HG03108 (cell line): ENCODE results near the gene CD200.
"Not testable (repeated sequence)": the region's sequence is repeated elsewhere in the genome, so short reads cannot be mapped to it uniquely, and the experiment has no call there.

ENCODE experiments used
- ATAC-seq: cut with Tn5 transposase; IDR thresholded peaks from one replicate; pipeline ENCODE4 v1.9.1; 2021; ENCODE audit warnings: moderate library complexity; ENCODE audit not compliant: unreplicated experiment

Gene CD200

DNA sequence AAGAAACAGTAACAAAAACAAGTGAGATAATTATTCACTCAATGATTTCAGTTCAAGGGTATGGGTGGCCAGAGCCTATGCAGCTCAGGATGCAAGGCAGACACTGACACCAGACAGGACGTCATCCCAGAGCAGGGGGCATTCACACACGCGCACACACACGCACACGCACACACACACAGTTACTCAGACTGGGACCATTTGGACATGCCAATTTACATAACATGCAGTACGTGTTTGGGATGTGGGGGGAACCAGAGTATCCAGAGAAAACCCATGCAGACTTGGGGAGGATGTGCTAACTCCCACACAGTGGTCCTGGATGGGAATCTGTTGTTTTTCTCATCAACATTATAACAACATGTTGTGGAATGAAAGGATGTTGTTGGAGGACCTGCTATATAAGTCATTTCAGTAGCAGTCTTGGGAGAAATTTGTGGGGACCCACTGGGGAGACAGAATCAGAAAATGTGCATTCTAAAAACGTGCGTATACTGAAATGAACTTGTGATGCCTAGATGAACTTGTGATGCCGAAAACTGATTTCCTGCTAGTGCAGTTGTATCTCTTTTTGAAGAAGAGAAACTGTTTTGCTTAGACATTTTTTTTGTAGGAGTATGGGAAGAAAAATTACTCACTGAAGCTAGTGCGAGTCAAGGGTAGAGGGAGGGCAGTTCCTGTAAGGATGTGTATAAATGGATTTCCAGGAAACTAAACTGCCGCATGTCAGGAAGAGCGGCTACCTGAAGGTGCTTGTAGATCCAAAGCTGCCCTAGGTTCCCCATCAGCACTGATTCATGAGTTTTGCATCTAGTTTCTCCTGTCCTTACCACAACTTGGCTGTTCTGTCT lies 25.2 kb downstream of the CD200 start:
- ATAC-seq = no peak

DNA sequence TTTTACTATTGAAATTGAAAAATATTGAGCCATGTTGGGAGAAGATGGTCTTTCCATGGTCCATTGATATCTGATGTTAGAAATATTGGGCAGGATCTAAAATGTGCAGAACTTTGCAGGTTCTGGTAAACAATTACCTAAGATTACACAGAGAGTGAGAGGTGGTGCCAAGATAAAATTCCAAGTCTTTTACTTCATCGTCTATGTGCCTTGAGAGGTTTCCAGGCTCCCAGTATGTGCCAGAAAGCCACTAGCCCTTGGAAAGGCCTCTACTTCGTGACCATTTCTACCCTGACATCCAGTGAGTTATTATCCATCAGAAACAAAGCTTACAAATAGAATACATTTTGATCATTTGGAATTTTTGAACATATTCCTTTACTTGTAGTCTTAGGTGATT lies 27.6 kb downstream of the CD200 start:
- ATAC-seq = no peak

DNA sequence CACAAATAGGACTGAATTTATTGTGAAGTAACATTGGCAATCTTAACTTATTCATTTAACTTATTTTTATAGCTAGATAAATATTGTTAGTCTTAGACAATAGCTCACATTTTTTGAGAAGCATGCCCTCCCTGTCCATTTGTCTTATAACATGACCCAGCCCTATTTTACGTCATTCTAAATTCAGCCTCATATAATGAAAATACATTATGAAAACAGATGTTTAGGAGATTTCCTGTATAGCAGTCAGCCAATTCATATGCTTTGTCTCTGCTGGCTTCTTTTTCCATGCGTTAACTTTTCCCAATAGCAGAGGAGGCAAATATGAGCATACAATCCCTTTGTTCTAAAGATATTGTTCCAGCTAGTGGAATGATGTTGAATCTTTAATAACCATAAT lies 29.3 kb downstream of the CD200 start:
- ATAC-seq = no peak

DNA sequence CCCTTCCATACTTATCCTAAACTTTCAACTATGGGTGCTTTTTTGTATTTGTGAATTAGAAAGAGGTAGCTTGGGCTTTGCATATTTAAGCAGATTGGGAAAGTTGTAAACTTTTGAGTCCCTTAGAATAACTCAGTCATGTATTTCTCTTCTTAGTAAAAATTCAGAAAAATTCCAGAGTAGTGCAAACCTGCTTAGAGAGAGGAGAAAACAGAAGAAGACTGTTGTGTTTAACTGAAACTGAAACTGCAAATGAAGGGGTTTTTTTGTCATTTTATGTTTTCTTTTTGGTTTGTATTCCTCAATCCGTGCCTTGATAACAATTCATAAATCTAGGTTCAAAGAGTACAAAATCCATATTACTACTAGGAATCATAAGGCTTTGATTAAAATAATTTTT lies 31.3 kb downstream of the CD200 start:
- ATAC-seq = peak; percentile 55

DNA sequence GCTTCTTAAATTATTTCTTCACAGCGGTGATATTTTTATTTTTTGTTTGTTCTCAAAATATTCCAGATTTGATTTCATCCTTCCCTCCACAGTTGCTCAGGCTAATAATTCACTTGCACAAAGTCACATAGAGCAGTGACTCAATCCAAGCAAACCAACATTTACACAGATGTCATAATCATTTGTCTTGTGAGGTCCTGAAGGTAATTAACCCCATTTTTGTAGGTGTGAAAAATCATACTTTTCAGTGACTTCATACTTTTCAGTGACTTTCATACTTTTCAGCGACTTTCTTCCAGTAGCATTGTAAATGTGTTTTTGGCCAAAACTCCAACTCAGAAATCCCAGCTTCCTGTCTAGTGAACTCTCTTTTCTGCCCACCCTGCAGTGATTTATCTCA lies 32.1 kb downstream of the CD200 start:
- peak; percentile 40 for ATAC-seq

DNA sequence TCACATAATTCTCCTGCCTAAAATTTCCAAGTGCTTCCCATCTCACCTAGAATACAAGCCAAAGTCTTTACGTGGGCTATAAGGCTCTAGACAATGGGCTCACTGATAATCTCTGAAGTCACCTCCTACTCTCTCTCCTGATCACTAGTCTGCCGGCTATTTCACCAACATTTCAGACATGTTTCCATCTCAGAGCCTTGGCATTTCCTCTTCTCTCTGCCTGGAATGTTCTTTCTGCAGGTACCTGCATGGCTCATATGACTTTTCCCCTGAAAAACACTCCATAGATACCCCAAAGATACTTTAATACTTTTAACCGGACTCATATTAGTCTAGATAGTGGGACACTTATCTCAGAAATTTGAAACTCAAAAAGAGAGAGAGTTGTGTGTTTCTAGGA lies 32.7 kb downstream of the CD200 start:
- no peak for ATAC-seq

DNA sequence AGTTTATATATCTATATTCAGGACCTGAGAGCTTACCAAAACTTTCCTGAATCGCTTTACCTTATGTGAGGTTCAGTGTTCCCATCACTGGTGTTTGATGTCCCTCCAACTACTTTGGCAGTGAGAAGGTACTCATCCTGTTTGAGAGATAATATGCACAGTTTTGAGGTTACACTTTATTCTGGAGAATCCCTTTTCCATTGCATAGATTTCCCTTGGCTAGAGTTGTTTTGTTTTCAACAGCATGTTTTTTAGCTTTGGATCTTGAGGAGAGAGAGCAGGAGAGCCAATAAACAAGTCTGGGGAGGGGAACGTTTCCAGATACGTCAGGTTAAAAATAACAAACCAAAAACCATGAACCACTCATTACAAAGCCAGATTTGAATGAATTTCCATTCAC lies 33.6 kb downstream of the CD200 start:
- ATAC-seq = no peak

DNA sequence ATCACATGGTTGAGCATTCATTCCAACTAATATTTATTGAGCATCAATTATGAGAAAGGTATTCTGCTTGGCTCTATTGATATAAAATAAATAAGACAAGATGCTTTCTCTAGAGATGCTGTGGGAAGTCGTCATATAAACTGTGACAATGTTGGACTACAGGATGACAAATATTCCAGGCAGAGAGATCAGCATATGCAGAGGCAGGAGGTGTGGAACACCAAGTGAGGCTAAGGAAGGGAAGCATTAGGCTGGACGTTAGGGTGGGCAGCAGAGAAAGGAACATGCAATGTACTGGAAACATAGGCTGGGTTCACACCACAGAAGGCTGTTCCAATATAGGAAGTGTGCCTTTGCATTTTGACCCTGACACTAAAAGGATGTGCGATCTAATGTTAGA lies 38.6 kb downstream of the CD200 start:
- ATAC-seq = no peak

DNA sequence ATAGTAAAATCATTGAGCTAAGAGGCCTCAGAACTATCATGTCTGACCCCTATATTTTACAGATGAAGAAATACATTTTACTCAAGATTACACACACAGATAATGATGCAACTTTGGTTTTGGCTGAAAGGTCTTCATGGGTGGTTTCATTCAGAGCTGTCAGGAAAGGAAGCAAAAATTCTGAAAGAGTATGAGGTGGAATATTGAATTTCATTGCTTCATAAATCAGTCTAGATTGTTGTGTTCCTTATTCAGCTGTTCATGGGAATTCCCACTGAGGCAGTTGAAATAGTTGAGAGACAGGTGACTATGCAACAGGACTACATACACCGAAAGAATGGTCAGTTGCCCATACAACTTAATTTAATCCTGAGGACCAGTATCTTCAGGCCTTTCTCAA lies 39.4 kb downstream of the CD200 start:
- no peak for ATAC-seq

DNA sequence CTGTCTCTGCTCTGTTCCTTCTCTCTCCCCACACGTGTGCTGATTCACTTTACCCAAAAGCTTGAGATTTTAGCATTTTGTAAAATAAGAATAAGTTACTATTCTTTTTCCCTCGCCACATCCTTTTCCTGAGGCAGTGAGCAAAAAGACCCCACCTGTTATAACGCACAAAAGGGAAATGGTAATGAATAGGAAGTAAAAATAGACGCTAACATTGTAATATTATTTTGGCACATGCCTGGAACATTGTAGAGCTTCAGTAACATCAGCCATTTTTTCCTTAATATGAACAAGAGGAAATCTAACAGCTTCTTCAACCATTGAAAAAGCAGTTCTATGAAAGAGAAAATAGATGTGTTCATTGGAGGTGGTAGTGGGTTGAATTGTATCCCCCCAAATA lies 40.5 kb downstream of the CD200 start:
- ATAC-seq = no peak

DNA sequence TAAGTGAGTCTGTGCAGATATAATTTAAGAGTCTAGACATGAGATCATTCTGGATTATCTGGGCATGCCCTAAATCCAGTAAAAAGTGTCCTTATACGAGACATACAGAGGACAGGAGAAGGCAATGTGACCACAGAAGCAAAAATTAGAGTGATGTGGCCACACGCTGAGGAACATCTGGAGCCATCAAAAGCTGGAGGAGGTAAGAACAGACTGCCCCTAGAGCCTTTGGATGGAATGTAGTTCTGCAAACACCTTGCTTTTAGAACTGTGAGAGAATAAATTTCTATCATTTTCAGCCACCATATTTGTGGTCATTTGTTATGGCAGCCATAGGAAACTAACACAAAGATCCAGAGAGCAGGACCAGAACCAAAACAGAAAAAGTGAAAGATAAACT lies 41.0 kb downstream of the CD200 start:
- no peak for ATAC-seq

DNA sequence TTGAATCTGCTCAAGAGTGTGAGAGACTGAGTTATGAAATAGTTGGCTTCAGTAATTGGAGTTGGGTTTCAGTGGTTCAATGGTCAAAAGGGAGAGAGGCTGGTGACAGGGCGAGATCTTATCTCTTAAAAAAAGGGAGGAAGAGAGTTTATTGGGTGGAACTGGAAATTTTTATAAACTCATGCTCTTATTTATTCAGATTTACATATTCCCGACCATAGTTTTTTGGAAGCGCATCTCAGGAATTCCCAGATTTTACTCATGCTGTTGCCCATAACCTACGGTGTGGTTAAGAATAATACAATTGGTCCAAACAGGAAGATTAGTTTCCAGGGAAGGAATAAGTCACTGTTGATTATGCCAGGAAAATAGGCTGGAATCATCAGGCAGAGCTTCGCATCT lies 41.4 kb downstream of the CD200 start:
- ATAC-seq = no peak

DNA sequence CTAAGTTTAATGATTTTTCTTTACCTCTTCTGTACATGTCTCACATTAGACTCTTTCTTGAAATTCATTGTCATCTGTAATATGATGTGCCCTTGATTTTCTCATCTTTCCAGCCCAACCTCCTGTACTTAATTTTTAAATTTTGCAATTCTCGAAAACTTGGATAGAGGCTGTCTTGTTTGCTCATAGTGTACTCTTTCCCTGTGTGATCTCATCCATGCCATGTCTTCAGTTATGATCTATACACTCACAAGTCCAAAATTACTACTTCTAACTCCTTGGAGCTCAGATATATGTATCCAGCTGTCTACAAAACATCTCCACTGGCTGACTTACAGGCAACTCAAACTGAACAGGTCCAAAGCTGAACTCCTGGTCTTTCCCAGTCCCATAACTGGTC lies 42.2 kb downstream of the CD200 start:
- no peak for ATAC-seq

DNA sequence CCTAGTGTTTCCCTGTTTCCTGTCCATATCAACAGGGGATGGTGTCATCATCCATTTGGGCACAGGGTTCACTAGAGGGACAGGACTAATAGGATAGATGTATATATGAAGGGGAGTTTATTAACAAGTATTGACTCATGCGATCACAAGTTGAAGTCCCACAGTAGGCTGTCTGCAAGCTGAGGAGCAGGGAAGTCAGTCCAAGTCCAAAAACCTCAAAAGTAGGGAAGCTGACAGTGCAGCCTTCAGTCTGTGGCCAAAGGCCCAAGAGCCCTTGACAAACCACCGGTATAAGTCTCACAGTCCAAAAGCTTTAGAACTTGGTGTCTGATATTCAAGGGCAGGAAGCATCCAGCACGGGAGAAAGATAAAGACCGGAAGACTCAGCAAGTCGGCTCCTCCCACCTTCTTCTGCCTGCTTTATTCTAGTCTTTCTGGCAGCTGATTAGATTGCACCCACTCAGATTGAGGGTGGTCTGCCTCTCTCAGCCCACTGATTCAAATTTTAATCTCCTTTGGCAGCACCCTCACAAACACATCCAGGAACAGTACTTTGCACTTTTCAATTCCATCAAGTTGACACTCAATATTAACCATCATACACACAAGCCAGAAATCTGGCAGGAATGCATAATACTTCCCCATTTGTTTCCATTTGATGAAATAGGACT lies 43.4 kb downstream of the CD200 start:
- no peak for ATAC-seq

DNA sequence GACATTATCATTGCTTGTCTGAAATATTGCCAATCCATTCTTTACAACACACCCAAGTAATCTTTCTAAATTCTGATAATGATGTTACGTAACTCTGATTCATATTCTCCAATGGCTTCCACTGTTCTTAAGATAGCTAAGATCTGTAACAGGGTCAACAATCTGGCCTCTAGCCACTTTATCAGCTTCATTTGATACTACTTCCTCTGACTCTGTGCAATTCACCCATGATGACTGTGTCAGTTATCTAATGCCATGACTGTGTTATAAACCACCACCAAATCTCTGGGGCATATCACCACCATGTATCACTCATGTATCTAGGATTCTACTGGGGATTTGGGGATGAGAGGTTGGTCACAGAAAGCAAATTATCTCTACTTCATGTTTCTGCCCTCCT lies 44.0 kb downstream of the CD200 start:
- ATAC-seq = no peak

DNA sequence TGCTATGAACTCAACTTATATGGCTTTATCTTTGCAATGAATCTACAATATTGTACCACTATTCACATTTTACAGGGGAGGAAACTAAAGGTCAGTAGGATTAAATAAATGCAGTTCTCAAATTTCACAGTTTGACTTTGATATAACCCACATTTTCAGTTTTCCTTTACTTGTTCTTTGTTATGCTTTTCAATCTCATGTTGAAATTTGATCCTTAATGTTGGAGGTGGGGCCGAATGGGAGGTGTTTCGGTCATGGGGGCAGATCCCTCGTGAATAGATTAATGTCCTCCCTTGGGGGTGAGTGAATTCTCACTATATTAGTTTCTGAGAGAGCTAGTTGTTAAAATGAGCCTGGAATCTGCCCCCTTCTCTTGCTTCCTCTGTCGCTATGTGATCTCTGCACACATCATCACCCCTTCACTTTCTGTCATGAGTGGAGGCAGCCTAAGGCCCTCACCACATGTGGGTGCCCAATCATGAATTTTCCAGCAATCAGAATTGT lies 44.7 kb downstream of the CD200 start:
- ATAC-seq = no peak

DNA sequence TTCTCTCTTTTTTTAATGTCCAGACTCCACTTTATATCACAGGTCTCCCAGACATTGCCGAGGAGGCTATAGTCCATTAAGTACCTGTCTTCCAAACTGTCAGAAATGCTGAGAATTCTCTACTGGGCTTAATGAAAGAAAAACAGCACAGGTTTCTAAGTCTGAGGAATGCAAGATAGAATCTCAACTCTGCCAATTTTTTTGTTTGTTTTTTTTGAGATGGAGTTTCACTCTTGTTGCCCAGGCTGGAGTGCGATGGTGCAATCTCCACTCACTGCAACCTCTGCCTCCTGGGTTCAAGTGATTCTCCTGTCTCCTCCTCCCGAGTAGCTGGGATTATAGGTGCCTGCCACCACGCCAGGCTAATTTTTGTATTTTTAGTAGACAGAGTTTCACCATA lies 45.4 kb downstream of the CD200 start:
- ATAC-seq = not testable (repeated sequence)

DNA sequence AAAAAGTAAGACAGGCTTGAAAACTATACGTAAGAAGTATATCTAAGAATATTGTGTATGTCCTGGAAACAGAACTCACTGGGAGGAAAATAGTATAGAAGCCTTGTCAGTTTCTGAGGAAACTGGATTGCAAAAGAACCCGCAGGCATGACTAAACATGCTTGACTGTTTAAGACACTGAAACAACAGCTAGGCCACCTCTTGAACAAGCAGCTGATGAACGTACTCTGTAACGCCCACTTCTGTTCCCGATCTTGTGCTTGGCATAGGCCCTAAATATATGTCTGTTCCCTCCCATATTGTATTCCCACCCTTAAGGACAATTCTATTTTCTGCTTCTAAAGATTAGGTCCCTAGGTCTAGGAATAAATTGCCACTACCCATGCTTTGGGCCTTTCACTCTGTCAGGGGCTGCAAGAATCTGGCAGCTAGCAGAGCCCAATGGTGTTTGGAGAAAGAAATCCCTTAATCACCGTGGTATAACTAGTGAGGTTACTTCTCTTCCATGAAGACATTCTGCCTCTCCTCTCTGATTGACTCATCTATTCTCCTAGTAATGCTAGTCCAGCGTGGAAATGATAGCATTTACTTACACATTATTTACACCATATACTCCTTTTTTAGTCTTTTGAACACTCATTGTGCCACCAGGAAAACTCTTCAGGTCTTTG lies 46.2 kb downstream of the CD200 start:
- no peak for ATAC-seq

DNA sequence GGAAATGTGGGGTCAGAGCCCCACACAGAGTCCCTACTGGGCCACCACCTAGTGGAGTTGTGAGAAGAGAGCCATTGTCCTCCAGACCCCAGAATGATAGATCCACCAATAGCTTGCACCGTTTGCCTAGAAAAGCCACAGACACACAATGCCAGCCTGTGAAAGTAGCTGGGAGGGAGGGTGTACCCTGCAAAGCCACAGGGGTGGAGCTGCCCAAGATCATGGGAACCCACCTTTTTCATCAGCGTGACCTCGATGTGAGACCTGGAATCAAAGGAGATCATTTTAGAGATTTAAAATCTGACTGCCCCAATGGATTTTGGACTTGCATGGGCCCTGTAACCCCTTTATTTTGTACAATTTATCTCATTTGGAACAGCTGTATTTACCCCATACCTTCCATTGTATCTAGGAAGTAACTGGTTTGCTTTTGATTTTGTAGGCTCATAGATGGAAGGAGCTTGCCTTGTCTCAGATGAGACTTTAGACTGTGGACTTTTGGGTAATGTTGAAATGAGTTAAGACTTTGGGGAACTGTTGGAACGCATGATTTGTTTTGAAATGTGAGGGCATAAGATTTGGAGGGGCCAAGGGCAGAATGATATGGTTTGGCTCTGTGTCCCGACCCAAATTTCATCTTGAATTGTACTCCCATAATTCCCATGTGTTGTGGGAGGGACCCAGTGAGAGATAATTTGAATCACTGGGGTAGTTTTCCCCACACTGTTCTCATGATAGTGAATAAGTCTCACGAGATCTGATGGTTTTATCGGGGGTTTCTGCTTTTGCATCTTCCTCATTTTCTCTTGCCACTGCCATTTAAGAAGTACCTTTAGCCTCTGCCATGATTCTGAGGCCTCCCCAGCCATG lies 49.0 kb downstream of the CD200 start:
- ATAC-seq = no peak

DNA sequence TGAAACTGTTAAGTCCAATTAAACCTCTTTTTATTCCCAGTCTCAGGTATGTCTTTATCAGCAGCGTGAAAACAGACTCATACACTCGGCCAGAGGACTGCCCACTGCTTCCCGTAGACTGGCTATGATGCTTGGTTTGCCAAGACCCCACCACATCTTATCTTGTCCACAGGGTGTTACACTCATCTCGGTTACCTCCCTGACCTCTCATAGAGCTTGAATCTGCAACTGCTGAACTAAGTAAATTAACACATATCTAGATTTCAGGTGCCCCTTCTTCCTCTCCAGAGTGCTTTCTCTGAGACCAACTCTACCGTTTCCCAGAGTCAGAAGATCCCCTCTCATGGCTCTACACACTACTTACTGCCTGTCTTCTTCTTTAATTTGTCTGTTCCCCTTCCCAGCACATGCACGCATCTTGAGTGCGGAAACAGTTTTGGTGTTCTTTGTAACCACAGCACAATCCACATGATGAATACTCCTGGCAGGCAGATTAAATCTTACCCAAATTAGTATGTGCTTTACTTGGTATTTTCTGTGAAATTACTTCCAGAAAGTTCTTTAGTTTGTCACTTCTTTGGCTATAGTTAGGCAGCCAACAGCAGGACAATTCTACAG lies 49.7 kb downstream of the CD200 start:
- no peak for ATAC-seq
